MM.1S (cell line): ENCODE measurements around the gene RASL12.

Experiments used
- CTCF ChIP-seq: fragments of 300-600 bp; sonication (generic); IDR thresholded peaks from 2 replicates; pipeline ENCODE4 v1.5.1; 2016; ENCODE audit warnings: antibody characterized with exemption, low read length, mixed read lengths
- EZH2phosphoT487 ChIP-seq: fragments of 300-600 bp; sonication (generic); IDR thresholded peaks from 2 replicates; pipeline ENCODE4 v1.6.1; 2018; ENCODE audit warnings: antibody characterized with exemption, low read length

DNA sequence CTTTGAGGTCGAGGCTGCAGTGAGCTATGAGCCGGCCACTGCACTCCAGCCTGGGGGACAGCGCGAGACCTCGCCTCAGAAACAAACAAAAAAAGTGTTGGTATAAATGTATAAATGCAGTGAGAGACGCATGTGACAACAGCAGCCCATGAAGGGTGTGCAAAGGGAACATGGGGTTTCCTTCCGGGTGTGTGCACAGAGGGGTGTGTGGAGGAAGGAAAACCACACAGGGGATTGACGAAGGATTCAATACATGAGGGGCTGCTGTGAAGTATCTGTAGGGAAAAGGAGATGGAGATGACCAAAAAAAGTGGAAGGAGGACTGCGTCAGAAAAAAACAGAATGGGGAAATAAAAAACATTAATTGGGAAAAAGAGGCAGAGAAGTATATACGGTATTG is 39.5 kb downstream of the RASL12 start:
- TF ChIP-seq CTCF: no peak
- TF ChIP-seq EZH2phosphoT487: no peak
